A549 (cell line): ENCODE data around the gene BOLA1. TPM values are rescaled to one million over a fixed set of nuclear protein-coding genes. Genes with fewer than 3 reads are reported as not detected.

Experiments
- ATAC-seq, 2 experiments: fragments of 200-7000 bp in 1 of 2; fragments of >200 bp in 1 of 2; cut with Nextera tagmentation in 1 of 2; cut with Tn5 transposase in 1 of 2; 3 replicates each; pipeline versions ENCODE4 v1.8.0 to v1.9.1; 2018 to 2020; ENCODE audit warnings: mild to moderate bottlenecking in 1 of 2, moderate library complexity in 1 of 2
- CTCF ChIA-PET: fragments of 300-600 bp; sonication (Branson Sonifier 250); formaldehyde crosslinking; extraction: SDS; loops from one replicate; lab custom pipeline; 2021; ENCODE audit warnings: antibody characterized with exemption, inconsistent platforms; lab: Yijun Ruan, JAX
- POLR2A ChIA-PET: fragments of 350-600 bp; formaldehyde crosslinking; extraction: SDS; loops from one replicate; lab custom pipeline; 2021; ENCODE audit warnings: antibody characterized with exemption, inconsistent platforms; lab: Yijun Ruan, JAX
- DNase-seq, 2 experiments: peaks; one replicate each; pipeline versions ENCODE4 v3.0.0 to v3.0.0-alpha.2; 2011 to 2016; ENCODE audit warnings: low read depth in 1 of 2, low spot score in 1 of 2
- FAIRE-seq: peaks from 2 replicates; lab custom pipeline; 2011; peaks lifted over from hg19 to GRCh38; lab: Jason Lieb, UNC
- H3K27ac ChIP-seq, 2 experiments: fragments of >200 bp; sonication (Bioruptor Twin); formaldehyde crosslinking; 3 replicates each; pipeline ENCODE4 v1.5.1; 2016 to 2017
- H3K4me1 ChIP-seq: fragments of >200 bp; sonication (Bioruptor Twin); formaldehyde crosslinking; 3 replicates; pipeline ENCODE4 v1.6.1; 2016
- H3K4me2 ChIP-seq: fragments of >200 bp; sonication (Bioruptor Twin); formaldehyde crosslinking; 3 replicates; pipeline ENCODE4 v1.6.1; 2016
- H3K4me3 ChIP-seq: fragments of >200 bp; sonication (Bioruptor Twin); formaldehyde crosslinking; 3 replicates; pipeline ENCODE4 v1.5.1; 2016
- H3K9me3 ChIP-seq: fragments of >200 bp; sonication (Bioruptor Twin); formaldehyde crosslinking; 3 replicates; pipeline ENCODE4 v1.6.1; 2016
- BHLHE40 ChIP-seq: IDR thresholded peaks from 2 replicates; pipeline ENCODE4 v1.6.1; 2012; ENCODE audit warnings: low read depth, low read length, inconsistent platforms
- CBX2 ChIP-seq: fragments of 200-600 bp; sonication (generic); IDR thresholded peaks from 2 replicates; pipeline ENCODE4 v1.6.1; 2016; ENCODE audit warnings: low read depth, mild to moderate bottlenecking, borderline replicate concordance
- CBX8 ChIP-seq: fragments of 200-600 bp; sonication (generic); IDR thresholded peaks from 2 replicates; pipeline ENCODE4 v1.6.1; 2016
- CEBPB ChIP-seq, 2 experiments: fragments of >200 bp in 1 of 2; sonication (Bioruptor Twin) in 1 of 2; formaldehyde crosslinking in 1 of 2; IDR thresholded peaks; 2 replicates each; pipeline ENCODE4 v1.6.1; 2012 to 2016
- CHD4 ChIP-seq: fragments of 200-600 bp; sonication (generic); IDR thresholded peaks from 2 replicates; pipeline ENCODE4 v1.6.1; 2016; ENCODE audit warnings: antibody characterized with exemption, mild to moderate bottlenecking, borderline replicate concordance
- EHMT2 ChIP-seq: fragments of 200-600 bp; sonication (generic); IDR thresholded peaks from 2 replicates; pipeline ENCODE4 v1.6.1; 2016; ENCODE audit warnings: antibody characterized with exemption, low read depth, mild to moderate bottlenecking, moderate library complexity
- ESRRA ChIP-seq: fragments of 150-350 bp; IDR thresholded peaks from 2 replicates; pipeline ENCODE4 v1.6.1; 2014; ENCODE audit warnings: mild to moderate bottlenecking, low read length, borderline replicate concordance
- FOXS1 ChIP-seq: fragments of 250-450 bp; sonication (Bioruptor Pico); IDR thresholded peaks from 2 replicates; pipeline ENCODE4 v1.5.0; 2020; ENCODE audit warnings: mild to moderate bottlenecking, moderate library complexity
- HOXB13 ChIP-seq: fragments of 250-450 bp; sonication (Bioruptor Pico); IDR thresholded peaks from 2 replicates; pipeline ENCODE4 v1.5.0; 2020; ENCODE audit warnings: low read depth, mild to moderate bottlenecking, moderate library complexity
- HOXB5 ChIP-seq: fragments of 250-450 bp; sonication (Bioruptor Pico); IDR thresholded peaks from 2 replicates; pipeline ENCODE4 v1.5.0; 2020; ENCODE audit warnings: mild to moderate bottlenecking, moderate library complexity
- JUN ChIP-seq, 2 experiments: fragments of >200 bp; sonication (Bioruptor Twin); formaldehyde crosslinking; IDR thresholded peaks; 2 replicates in 1 of 2; 3 replicates in 1 of 2; pipeline ENCODE4 v1.6.1; 2016 to 2017
- JUNB ChIP-seq: fragments of >200 bp; sonication (Bioruptor Twin); formaldehyde crosslinking; IDR thresholded peaks from 2 replicates; pipeline ENCODE4 v1.6.1; 2016
- KDM1A ChIP-seq: fragments of 200-600 bp; sonication (generic); IDR thresholded peaks from 2 replicates; pipeline ENCODE4 v1.6.1; 2016; ENCODE audit warnings: low read depth, mild to moderate bottlenecking
- MAZ ChIP-seq: fragments of 150-350 bp; IDR thresholded peaks from 2 replicates; pipeline ENCODE4 v1.6.1; 2014; ENCODE audit warnings: antibody characterized with exemption, low read depth, low read length, borderline replicate concordance
- MYC ChIP-seq: IDR thresholded peaks from 2 replicates; pipeline ENCODE4 v1.6.1; 2012; ENCODE audit warnings: mild to moderate bottlenecking, inconsistent platforms, low read length, improper control_type of control experiment, borderline replicate concordance
- NPAS2 ChIP-seq: fragments of 250-450 bp; sonication (Bioruptor Pico); IDR thresholded peaks from 2 replicates; pipeline ENCODE4 v1.8.0; 2022; ENCODE audit warnings: mild to moderate bottlenecking, moderate library complexity, borderline replicate concordance
- PHF8 ChIP-seq: fragments of 200-600 bp; sonication (generic); IDR thresholded peaks from 2 replicates; pipeline ENCODE4 v1.6.1; 2016; ENCODE audit warnings: low read depth, mild to moderate bottlenecking, antibody characterized with exemption, moderate library complexity, borderline replicate concordance
- POLR2A ChIP-seq: IDR thresholded peaks from 2 replicates; pipeline ENCODE4 v1.6.1; 2012; ENCODE audit warnings: mild to moderate bottlenecking, low read length
- POLR2AphosphoS2 ChIP-seq: conservative IDR thresholded peaks from 2 replicates; pipeline ENCODE4 v1.6.1; 2012; ENCODE audit warnings: low read length, improper control_type of control experiment, inconsistent platforms
- RARB ChIP-seq: fragments of 250-450 bp; sonication (Bioruptor Pico); IDR thresholded peaks from 2 replicates; pipeline ENCODE4 v1.8.0; 2021; ENCODE audit warnings: mild to moderate bottlenecking, moderate library complexity
- SREBF2 ChIP-seq: fragments of 450-650 bp; IDR thresholded peaks from 2 replicates; pipeline ENCODE4 v1.6.1; 2014; ENCODE audit warnings: mild to moderate bottlenecking, moderate library complexity
- TFCP2L1 ChIP-seq: fragments of 250-450 bp; sonication (Bioruptor Pico); IDR thresholded peaks from 2 replicates; pipeline ENCODE4 v1.5.0; 2021; ENCODE audit warnings: mild to moderate bottlenecking
- WGBS: methylation state at CpG from one replicate; pipeline ENCODE4 v1.1.6; 2017; ENCODE audit errors: missing lambda C conversion rate; 5-methylcytosine and 5-hydroxymethylcytosine counted together
- polyA plus RNA-seq, 4 experiments: library from polyadenylated mRNA; depleted of rRNA in 3 of 4; stranded (reverse); fragments of >200 nt; fragmentation: RNase III in 1 of 4; extraction: RNeasy Plus Mini Kit Qiagen cat#74134 plus additional on column Dnase treatment in 1 of 4; gene quantifications; 2 replicates in 3 of 4; 3 replicates in 1 of 4; pipeline ENCODE4 v1.2.3, GENCODE V29; 2011 to 2017
- TF ChIP-seq, protein P1 (sequence below): fragments of 450-650 bp; IDR thresholded peaks from 2 replicates; pipeline ENCODE4 v1.6.1; 2014; ENCODE audit warnings: antibody characterized with exemption
- TF ChIP-seq, protein P2 (sequence below): fragments of 250-450 bp; sonication (Bioruptor Pico); IDR thresholded peaks from 2 replicates; pipeline ENCODE4 v1.5.0; 2020; ENCODE audit warnings: low read depth, mild to moderate bottlenecking, moderate library complexity
- TF ChIP-seq, protein P3 (sequence below): fragments of 250-450 bp; sonication (Bioruptor Pico); IDR thresholded peaks from 2 replicates; pipeline ENCODE4 v1.5.0; 2021; ENCODE audit warnings: mild to moderate bottlenecking, moderate library complexity, borderline replicate concordance
- TF ChIP-seq, protein P4 (sequence below): fragments of 200-600 bp; sonication (generic); IDR thresholded peaks from 2 replicates; pipeline ENCODE4 v1.6.1; 2016; ENCODE audit warnings: antibody characterized with exemption, mild to moderate bottlenecking, moderate library complexity

Gene BOLA1
- polyA plus RNA-seq, 2 of the 4 experiments (the other 2 are of a cell fraction), result 25.4 to 27.5 TPM

DNA sequence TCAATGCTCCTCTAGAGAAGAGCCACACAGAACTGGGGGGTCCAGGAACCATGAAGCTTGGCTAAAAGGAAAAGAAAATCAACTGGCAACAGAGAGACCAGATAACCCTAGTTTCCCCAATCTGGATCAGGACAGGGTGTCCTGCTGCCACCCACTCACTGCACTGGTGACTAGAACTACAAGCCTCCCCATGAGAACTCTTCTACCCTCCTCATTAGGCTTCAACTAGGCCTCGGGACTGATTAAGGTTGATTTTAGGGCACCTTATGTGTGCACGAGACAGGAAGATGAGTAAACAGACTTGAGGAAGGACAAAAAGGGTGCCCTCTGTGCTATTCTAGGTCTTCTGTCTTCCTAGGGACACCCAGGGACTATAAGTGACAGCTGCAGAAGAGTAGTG is 30.5 kb downstream of the BOLA1 start:
- TF ChIP-seq MYC (no peak), RARB (CRISPR knock-in tag) (no peak), CEBPB (IDR thresholded peaks at IDR 0.05) (no peak), HOXB5 (CRISPR knock-in tag) (no peak), EHMT2 (no peak), SREBF2 (no peak), KDM1A (no peak)
- TF ChIP-seq, protein P1, sequence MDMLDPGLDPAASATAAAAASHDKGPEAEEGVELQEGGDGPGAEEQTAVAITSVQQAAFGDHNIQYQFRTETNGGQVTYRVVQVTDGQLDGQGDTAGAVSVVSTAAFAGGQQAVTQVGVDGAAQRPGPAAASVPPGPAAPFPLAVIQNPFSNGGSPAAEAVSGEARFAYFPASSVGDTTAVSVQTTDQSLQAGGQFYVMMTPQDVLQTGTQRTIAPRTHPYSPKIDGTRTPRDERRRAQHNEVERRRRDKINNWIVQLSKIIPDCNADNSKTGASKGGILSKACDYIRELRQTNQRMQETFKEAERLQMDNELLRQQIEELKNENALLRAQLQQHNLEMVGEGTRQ, result no peak
- ChIA-PET POLR2A (interaction anchor here (2.9 kb wide), 1 partner anchor 43 kb away, joined by 28 read pairs; a partner anchor contains a TSS), CTCF (interaction anchor here (1.1 to 2.3 kb wide), 2 partner anchors 42 to 121 kb away, joined by 4 to 10 read pairs; a partner anchor contains a TSS)
- FAIRE-seq, result no peak
- Histone ChIP-seq H3K9me3 (no peaks in the 10 kb centered on the region), H3K4me3 (no peak overlapping the region), H3K4me2 (no peak overlapping the region), H3K27ac (no peak overlapping the region), H3K4me1 (peaks cover 24% of the 10 kb centered on the region)
- 73% methylated on average over 2 of the region's 2 CpGs for WGBS
- ATAC-seq, result no peak
- DNase-seq, result no peak

DNA sequence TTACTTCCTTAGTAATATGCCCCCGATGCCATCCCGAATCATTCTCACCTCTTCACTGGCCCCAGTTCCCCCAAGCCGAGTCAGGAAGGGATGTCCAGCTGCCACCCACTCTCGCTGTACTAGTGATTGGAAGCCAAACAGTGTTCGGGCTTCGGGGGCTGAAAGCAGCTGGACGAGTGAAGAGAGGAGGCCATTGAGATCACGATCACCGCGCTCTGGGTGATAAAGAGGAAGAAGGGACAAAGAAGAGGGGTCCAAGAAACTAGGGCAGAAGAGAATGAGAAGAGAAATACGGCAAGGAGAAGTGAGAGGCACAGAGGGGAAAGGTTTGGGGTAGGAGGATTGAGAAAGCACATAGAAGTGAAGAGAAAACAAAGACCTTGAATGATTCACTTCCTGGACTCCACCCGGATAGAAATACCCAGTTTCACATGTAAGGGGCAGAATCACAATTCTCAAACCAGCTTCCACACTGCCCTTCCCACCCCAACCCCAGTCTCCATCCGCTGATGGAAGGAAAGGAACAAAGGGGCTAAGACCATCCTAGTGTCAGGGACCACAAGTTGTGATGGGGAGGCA is 31.9 kb downstream of the BOLA1 start:
- no peak for ATAC-seq
- 77% methylated on average over 13 of the region's 13 CpGs for WGBS
- ChIA-PET POLR2A (interaction anchor here (0.6 kb wide), 1 partner anchor 9 kb away, joined by 4 read pairs; no protein-coding TSS in a partner anchor), CTCF (interaction anchor here (0.6 to 1.6 kb wide), 6 partner anchors 8 to 256 kb away, joined by 3 to 5 read pairs (median 3); a partner anchor contains a TSS)
- H3K4me1 ChIP-seq, result peaks cover 26% of the 10 kb centered on the region
- H3K4me2 ChIP-seq, result no peak overlapping the region
- FAIRE-seq, result no peak
- TF ChIP-seq ESRRA (no peak), NPAS2 (CRISPR knock-in tag) (no peak), BHLHE40 (no peak), KDM1A (no peak), FOXS1 (CRISPR knock-in tag) (no peak), JUN (IDR thresholded peaks at IDR 0.05) (no peak), CBX8 (no peak), POLR2A (no peak), MAZ (no peak)
- TF ChIP-seq, protein P2, sequence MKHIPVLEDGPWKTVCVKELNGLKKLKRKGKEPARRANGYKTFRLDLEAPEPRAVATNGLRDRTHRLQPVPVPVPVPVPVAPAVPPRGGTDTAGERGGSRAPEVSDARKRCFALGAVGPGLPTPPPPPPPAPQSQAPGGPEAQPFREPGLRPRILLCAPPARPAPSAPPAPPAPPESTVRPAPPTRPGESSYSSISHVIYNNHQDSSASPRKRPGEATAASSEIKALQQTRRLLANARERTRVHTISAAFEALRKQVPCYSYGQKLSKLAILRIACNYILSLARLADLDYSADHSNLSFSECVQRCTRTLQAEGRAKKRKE (CRISPR knock-in tag), result no peak
- TF ChIP-seq, protein P3, sequence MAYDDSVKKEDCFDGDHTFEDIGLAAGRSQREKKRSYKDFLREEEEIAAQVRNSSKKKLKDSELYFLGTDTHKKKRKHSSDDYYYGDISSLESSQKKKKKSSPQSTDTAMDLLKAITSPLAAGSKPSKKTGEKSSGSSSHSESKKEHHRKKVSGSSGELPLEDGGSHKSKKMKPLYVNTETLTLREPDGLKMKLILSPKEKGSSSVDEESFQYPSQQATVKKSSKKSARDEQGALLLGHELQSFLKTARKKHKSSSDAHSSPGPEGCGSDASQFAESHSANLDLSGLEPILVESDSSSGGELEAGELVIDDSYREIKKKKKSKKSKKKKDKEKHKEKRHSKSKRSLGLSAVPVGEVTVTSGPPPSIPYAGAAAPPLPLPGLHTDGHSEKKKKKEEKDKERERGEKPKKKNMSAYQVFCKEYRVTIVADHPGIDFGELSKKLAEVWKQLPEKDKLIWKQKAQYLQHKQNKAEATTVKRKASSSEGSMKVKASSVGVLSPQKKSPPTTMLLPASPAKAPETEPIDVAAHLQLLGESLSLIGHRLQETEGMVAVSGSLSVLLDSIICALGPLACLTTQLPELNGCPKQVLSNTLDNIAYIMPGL (CRISPR knock-in tag), result no peak
- no peaks in the 10 kb centered on the region for H3K9me3 ChIP-seq
- no peak overlapping the region for H3K4me3 ChIP-seq
- H3K27ac ChIP-seq, result no peak overlapping the region
- no peak for DNase-seq

DNA sequence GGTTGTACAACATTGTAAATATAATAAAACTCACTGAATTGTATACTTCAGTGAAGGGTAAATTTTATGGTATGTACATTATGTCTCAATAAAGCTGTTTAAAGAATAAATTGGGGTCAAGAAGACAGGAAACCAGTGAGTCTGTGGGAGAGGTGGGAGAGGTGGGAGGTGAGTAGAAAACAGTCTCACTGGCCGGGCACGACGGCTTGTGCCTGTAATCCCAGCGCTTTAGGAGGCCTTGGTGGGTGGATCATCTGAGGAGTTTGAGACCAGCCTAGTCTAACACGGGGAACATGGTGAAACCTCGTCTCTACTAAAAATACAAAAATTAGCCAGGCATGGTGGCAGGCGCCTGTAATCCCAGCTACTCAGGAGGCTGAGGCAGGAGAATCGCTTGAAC is 33.1 kb downstream of the BOLA1 start:
- CTCF ChIA-PET, result interaction anchor here (0.7 to 2.7 kb wide), 4 partner anchors 9 to 1063 kb away, joined by 3 to 12 read pairs (median 4); a partner anchor contains a TSS

More for the DNA sequence above, 33.1 kb downstream of the BOLA1 start:
- WGBS, result 92% methylated on average over 8 of the region's 8 CpGs
- TF ChIP-seq TFCP2L1 (no peak), HOXB5 (CRISPR knock-in tag) (no peak), JUNB (no peak), CBX2 (no peak), PHF8 (no peak), CHD4 (no peak), POLR2AphosphoS2 (no peak), HOXB13 (CRISPR knock-in tag) (no peak), MYC (no peak)
- TF ChIP-seq, protein P4, sequence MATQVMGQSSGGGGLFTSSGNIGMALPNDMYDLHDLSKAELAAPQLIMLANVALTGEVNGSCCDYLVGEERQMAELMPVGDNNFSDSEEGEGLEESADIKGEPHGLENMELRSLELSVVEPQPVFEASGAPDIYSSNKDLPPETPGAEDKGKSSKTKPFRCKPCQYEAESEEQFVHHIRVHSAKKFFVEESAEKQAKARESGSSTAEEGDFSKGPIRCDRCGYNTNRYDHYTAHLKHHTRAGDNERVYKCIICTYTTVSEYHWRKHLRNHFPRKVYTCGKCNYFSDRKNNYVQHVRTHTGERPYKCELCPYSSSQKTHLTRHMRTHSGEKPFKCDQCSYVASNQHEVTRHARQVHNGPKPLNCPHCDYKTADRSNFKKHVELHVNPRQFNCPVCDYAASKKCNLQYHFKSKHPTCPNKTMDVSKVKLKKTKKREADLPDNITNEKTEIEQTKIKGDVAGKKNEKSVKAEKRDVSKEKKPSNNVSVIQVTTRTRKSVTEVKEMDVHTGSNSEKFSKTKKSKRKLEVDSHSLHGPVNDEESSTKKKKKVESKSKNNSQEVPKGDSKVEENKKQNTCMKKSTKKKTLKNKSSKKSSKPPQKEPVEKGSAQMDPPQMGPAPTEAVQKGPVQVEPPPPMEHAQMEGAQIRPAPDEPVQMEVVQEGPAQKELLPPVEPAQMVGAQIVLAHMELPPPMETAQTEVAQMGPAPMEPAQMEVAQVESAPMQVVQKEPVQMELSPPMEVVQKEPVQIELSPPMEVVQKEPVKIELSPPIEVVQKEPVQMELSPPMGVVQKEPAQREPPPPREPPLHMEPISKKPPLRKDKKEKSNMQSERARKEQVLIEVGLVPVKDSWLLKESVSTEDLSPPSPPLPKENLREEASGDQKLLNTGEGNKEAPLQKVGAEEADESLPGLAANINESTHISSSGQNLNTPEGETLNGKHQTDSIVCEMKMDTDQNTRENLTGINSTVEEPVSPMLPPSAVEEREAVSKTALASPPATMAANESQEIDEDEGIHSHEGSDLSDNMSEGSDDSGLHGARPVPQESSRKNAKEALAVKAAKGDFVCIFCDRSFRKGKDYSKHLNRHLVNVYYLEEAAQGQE, result no peak
- TF ChIP-seq, protein P1, result no peak
- H3K9me3 ChIP-seq, result no peaks in the 10 kb centered on the region
- no peak overlapping the region for H3K27ac ChIP-seq
- DNase-seq, result no peak
- peaks cover 25% of the 10 kb centered on the region for H3K4me1 ChIP-seq
- POLR2A ChIA-PET, result no interaction called here
- no peak for FAIRE-seq
- no peak for ATAC-seq
- no peak overlapping the region for H3K4me3 ChIP-seq
- no peak overlapping the region for H3K4me2 ChIP-seq
